Prostate gland (tissue), 2 donors: ENCODE data around the gene GSE1.

Experiments
- CTCF ChIP-seq, 4 experiments: fragments of 200-600 bp in 2 of 4; fragments of 450-650 bp in 2 of 4; sonication (generic) in 2 of 4; IDR thresholded peaks; 1 replicate in 3 of 4; 2 replicates in 1 of 4; pipeline ENCODE4 v1.5.1; 2016 to 2019; ENCODE audit warnings: antibody characterized with exemption in 4 of 4, mild to moderate bottlenecking in 2 of 4, moderate library complexity in 2 of 4
- POLR2A ChIP-seq: fragments of 450-650 bp; IDR thresholded peaks from one replicate; pipeline ENCODE4 v1.6.1; 2016; ENCODE audit warnings: antibody characterized with exemption, mild to moderate bottlenecking

- TF ChIP-seq CTCF (IDR thresholded peaks at IDR 0.05), result no peak
- TF ChIP-seq POLR2A, result no peak
These were observed 25.7 kb downstream of the GSE1 start for GRCh38 chr16:85638695-85639409.
